ENCODE data around the gene IRF1.

IRF1 gene

DNA sequence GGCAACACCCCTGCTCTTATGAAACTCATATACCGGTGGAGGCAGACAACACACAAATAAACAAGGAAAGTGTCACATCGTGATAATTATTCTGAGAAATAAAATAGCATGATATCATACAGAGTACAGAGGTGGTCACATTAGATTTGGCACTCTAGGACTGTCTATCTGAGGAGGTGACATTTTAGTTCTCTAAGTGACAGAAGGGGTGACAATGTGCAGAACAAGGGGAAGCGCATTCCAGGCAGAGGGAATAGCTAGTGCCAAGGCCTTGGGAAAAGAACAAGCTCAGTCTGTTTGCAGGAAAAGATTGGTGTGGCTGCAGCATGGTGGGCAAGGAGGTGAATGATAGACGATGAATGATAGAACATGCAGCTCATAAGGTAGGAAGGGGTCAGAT lies 12.7 kb upstream of the IRF1 start:
- Histone ChIP-seq H2BK5ac (ENCODE audit: low read depth, low read length, poor library complexity) (no peak overlapping the region), H3K4me1 (ENCODE audit: control insufficient read depth in 1 of 2, insufficient read depth in 2 of 2, low read length in 2 of 2) (peaks cover under 1 to 2% of the 10 kb centered on the region in 2 experiments), H4K8ac (ENCODE audit: low read depth, low read length) (no peak overlapping the region), H3K79me2 (ENCODE audit: control insufficient read depth, insufficient read depth, low read length, poor library complexity) (no peaks in the 10 kb centered on the region), H3K4ac (ENCODE audit: low read depth, low read length) (no peak overlapping the region), H2AFZ (ENCODE audit: insufficient read depth, low read length, poor library complexity) (no peak overlapping the region), H3K4me3 (ENCODE audit: low read depth, low read length) (no peak overlapping the region), H3K4me2 (ENCODE audit: low read length) (no peak overlapping the region), H3K14ac (ENCODE audit: low read length) (no peak overlapping the region), H2BK12ac (ENCODE audit: low read length) (no peak overlapping the region), H4K91ac (ENCODE audit: low read depth, low read length) (no peak overlapping the region), H3K23ac (ENCODE audit: low read length) (no peak overlapping the region), H3K9ac (ENCODE audit: low read length) (no peak overlapping the region), H2BK120ac (ENCODE audit: insufficient read depth, low read length, poor library complexity) (no peak overlapping the region), H3K27me3 (ENCODE audit: insufficient read depth, low read length) (no peaks in the 10 kb centered on the region), H3K36me3 (ENCODE audit: control insufficient read depth in 1 of 2, insufficient read depth in 2 of 2, low read length in 2 of 2) (no peaks in the 10 kb centered on the region), H2AK5ac (ENCODE audit: low read length) (no peak overlapping the region), H3K27ac (ENCODE audit: low read depth, low read length) (no peak overlapping the region), H3K79me1 (ENCODE audit: low read length) (no peaks in the 10 kb centered on the region), H3K18ac (ENCODE audit: low read length) (no peak overlapping the region), H3K9me3 (ENCODE audit: insufficient read depth, low read depth, low read length) (no peaks in the 10 kb centered on the region), H4K12ac (ENCODE audit: low read depth, low read length) (no peak overlapping the region)
- no CpG with 5 or more reads among the region's 4 CpGs for WGBS (ENCODE audit: extremely low coverage, insufficient coverage, insufficient read length)
- DNase-seq, result no peak

DNA sequence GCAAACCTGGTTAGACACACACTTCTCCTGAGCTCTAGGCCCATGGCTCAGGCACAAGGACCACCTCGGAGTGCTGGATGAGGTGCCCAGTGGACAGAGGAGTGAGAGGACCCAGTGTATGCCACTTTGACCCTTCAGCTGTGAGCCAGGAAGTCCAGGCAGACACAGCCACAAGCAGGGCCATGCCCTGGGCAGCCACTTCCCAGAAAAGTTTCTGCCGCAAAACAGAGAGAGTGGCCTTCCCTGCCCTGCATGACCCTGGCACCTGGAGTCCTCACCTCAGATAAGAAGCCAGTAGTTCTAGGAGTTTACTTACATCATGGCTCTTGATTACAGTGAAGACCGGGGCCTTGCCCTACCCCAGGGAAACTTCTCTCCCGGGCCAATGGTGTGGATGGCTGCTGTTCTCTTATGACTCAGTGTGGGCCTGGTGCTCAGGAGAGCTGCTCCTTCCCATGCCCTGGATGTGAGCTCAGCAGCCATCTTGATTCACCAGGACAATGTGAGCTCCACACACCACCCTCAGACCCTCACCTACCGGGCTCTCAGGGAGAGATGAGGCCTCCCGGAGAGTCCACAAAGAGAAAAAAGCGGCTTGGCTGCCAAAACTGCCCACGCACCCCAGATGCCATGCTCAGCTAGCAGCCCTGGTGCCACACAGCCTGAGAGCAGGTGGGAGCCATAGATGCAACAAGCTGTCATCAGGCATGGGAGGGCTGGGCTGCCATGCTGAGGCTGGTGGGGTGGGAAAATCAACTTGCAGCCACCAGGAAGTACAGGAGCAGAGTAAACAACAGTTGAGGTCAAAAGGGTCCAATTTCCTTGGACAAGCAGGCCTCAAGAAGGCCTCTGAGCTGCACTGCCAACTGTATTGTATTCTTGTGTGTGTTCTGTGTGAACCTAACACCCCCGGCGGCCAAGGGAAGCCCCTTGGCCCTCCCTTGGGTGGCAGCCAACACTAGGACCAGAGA lies 11.7 kb upstream of the IRF1 start:
- no peak overlapping the region for H2BK5ac ChIP-seq (ENCODE audit: low read depth, low read length, poor library complexity)
- no peaks in the 10 kb centered on the region for H3K79me2 ChIP-seq (ENCODE audit: control insufficient read depth, insufficient read depth, low read length, poor library complexity)
- no peak overlapping the region for H3K4ac ChIP-seq (ENCODE audit: low read depth, low read length)
- H3K9me3 ChIP-seq (ENCODE audit: insufficient read depth, low read depth, low read length), result no peaks in the 10 kb centered on the region
- DNase-seq, result no peak
- no peak overlapping the region for H2BK12ac ChIP-seq (ENCODE audit: low read length)
- no CpG with 5 or more reads among the region's 10 CpGs for WGBS (ENCODE audit: extremely low coverage, insufficient coverage, insufficient read length)
- peaks cover 9 to 10% of the 10 kb centered on the region in 2 experiments for H3K4me1 ChIP-seq (ENCODE audit: control insufficient read depth in 1 of 2, insufficient read depth in 2 of 2, low read length in 2 of 2)
- H3K23ac ChIP-seq (ENCODE audit: low read length), result no peak overlapping the region
- H2AFZ ChIP-seq (ENCODE audit: insufficient read depth, low read length, poor library complexity), result no peak overlapping the region
- H3K9ac ChIP-seq (ENCODE audit: low read length), result no peak overlapping the region
- no peak overlapping the region for H2AK5ac ChIP-seq (ENCODE audit: low read length)
- H4K91ac ChIP-seq (ENCODE audit: low read depth, low read length), result no peak overlapping the region
- H4K12ac ChIP-seq (ENCODE audit: low read depth, low read length), result no peak overlapping the region
- no peak overlapping the region for H4K8ac ChIP-seq (ENCODE audit: low read depth, low read length)
- no peak overlapping the region for H3K14ac ChIP-seq (ENCODE audit: low read length)
- H3K18ac ChIP-seq (ENCODE audit: low read length), result no peak overlapping the region
- H3K36me3 ChIP-seq (ENCODE audit: control insufficient read depth in 1 of 2, insufficient read depth in 2 of 2, low read length in 2 of 2), result no peaks in the 10 kb centered on the region
- H3K79me1 ChIP-seq (ENCODE audit: low read length), result no peaks in the 10 kb centered on the region
- no peak overlapping the region for H3K27ac ChIP-seq (ENCODE audit: low read depth, low read length)
- no peak overlapping the region for H3K4me2 ChIP-seq (ENCODE audit: low read length)
- H3K27me3 ChIP-seq (ENCODE audit: insufficient read depth, low read length), result no peaks in the 10 kb centered on the region
- no peak overlapping the region for H3K4me3 ChIP-seq (ENCODE audit: low read depth, low read length)
- no peak overlapping the region for H2BK120ac ChIP-seq (ENCODE audit: insufficient read depth, low read length, poor library complexity)

DNA sequence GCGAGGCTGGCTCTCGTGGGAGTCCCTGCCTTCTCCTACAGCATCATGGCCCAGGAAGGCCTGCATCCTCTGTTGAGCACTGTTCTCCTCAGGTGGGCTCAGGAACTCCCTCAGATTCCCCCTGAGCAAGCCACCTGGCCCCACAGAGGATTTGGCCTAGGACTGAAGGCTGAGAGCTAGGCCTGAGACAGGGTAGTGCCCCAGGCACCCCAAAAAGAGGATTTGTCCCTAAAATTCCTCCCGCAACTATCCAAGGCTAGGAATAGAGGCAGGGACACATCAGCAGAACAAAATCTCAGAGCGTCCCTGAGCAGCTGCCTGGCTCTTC lies 11.0 kb upstream of the IRF1 start:
- no peak overlapping the region for H2BK5ac ChIP-seq (ENCODE audit: low read depth, low read length, poor library complexity)
- H3K9me3 ChIP-seq (ENCODE audit: insufficient read depth, low read depth, low read length), result no peaks in the 10 kb centered on the region
- H2AFZ ChIP-seq (ENCODE audit: insufficient read depth, low read length, poor library complexity), result no peak overlapping the region
- no peak overlapping the region for H3K18ac ChIP-seq (ENCODE audit: low read length)
- no peak overlapping the region for H3K23ac ChIP-seq (ENCODE audit: low read length)
- H4K91ac ChIP-seq (ENCODE audit: low read depth, low read length), result no peak overlapping the region
- no peak overlapping the region for H3K4me2 ChIP-seq (ENCODE audit: low read length)
- no peak overlapping the region for H3K9ac ChIP-seq (ENCODE audit: low read length)
- peaks cover 1% of the 10 kb centered on the region for H3K79me1 ChIP-seq (ENCODE audit: low read length)
- H4K12ac ChIP-seq (ENCODE audit: low read depth, low read length), result no peak overlapping the region
- H3K79me2 ChIP-seq (ENCODE audit: control insufficient read depth, insufficient read depth, low read length, poor library complexity), result peaks cover under 1% of the 10 kb centered on the region
- no peak overlapping the region for H3K14ac ChIP-seq (ENCODE audit: low read length)
- no peak overlapping the region for H3K27ac ChIP-seq (ENCODE audit: low read depth, low read length)
- H3K4me1 ChIP-seq (ENCODE audit: control insufficient read depth in 1 of 2, insufficient read depth in 2 of 2, low read length in 2 of 2), result peaks cover 11 to 14% of the 10 kb centered on the region in 2 experiments
- no peak overlapping the region for H2BK12ac ChIP-seq (ENCODE audit: low read length)
- no peak overlapping the region for H2AK5ac ChIP-seq (ENCODE audit: low read length)
- no peak overlapping the region for H3K4ac ChIP-seq (ENCODE audit: low read depth, low read length)
- H3K36me3 ChIP-seq (ENCODE audit: control insufficient read depth in 1 of 2, insufficient read depth in 2 of 2, low read length in 2 of 2), result no peaks in the 10 kb centered on the region
- DNase-seq, result no peak
- no CpG with 5 or more reads among the region's 4 CpGs for WGBS (ENCODE audit: extremely low coverage, insufficient coverage, insufficient read length)
- no peak overlapping the region for H3K4me3 ChIP-seq (ENCODE audit: low read depth, low read length)
- H2BK120ac ChIP-seq (ENCODE audit: insufficient read depth, low read length, poor library complexity), result no peak overlapping the region
- no peak overlapping the region for H4K8ac ChIP-seq (ENCODE audit: low read depth, low read length)
- H3K27me3 ChIP-seq (ENCODE audit: insufficient read depth, low read length), result no peaks in the 10 kb centered on the region

DNA sequence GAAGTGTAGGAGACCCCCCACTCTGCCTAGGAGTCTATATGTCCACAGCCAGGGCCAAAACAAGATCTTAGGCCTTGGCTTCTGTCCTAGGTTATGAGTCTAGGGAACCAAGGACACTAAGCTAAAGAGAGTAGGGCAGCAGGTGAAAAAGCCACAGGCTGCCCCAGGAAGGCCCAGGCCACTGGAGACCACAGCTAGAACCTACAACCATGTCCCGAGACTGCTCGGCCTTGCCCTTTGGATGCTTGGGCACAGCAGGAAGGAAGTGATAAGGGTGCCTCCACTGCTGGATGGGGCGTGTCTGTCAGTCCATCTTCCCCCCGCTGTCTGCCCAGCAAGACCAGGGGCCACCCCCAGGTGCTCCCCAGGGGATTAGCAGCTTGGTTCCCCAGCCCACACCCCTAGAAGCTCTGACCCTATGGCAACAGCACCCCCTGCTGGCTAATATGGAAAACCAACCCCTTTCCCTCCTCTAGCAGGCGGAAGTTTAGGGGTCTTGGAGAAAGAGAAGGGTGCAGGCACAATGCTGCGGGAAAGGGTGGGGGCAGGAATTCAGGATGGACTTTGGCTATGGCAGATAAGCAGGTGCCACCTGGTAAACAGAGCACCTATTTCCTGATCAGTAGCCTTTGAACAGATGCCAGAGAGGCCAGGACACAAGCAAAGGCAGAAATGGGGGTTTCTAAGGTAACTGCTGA lies 10.5 kb upstream of the IRF1 start:
- no peak overlapping the region for H3K4me3 ChIP-seq (ENCODE audit: low read depth, low read length)
- H2BK5ac ChIP-seq (ENCODE audit: low read depth, low read length, poor library complexity), result no peak overlapping the region
- H3K36me3 ChIP-seq (ENCODE audit: control insufficient read depth in 1 of 2, insufficient read depth in 2 of 2, low read length in 2 of 2), result no peaks in the 10 kb centered on the region
- peaks cover 13 to 17% of the 10 kb centered on the region in 2 experiments for H3K4me1 ChIP-seq (ENCODE audit: control insufficient read depth in 1 of 2, insufficient read depth in 2 of 2, low read length in 2 of 2)
- H3K27ac ChIP-seq (ENCODE audit: low read depth, low read length), result no peak overlapping the region
- no peak overlapping the region for H4K12ac ChIP-seq (ENCODE audit: low read depth, low read length)
- peak overlapping the region; percentile 58 for H2AK5ac ChIP-seq (ENCODE audit: low read length)
- H4K91ac ChIP-seq (ENCODE audit: low read depth, low read length), result no peak overlapping the region
- H3K27me3 ChIP-seq (ENCODE audit: insufficient read depth, low read length), result no peaks in the 10 kb centered on the region
- no peak overlapping the region for H3K18ac ChIP-seq (ENCODE audit: low read length)
- H2BK120ac ChIP-seq (ENCODE audit: insufficient read depth, low read length, poor library complexity), result no peak overlapping the region
- no peak overlapping the region for H3K23ac ChIP-seq (ENCODE audit: low read length)
- peak overlapping the region; percentile 17 for H3K4ac ChIP-seq (ENCODE audit: low read depth, low read length)
- H4K8ac ChIP-seq (ENCODE audit: low read depth, low read length), result no peak overlapping the region
- peaks cover 2% of the 10 kb centered on the region for H3K79me2 ChIP-seq (ENCODE audit: control insufficient read depth, insufficient read depth, low read length, poor library complexity)
- H2BK12ac ChIP-seq (ENCODE audit: low read length), result peak overlapping the region; percentile 21
- H3K9ac ChIP-seq (ENCODE audit: low read length), result no peak overlapping the region
- DNase-seq, result peak in 1 of 2 donors; percentile 68
- no peaks in the 10 kb centered on the region for H3K9me3 ChIP-seq (ENCODE audit: insufficient read depth, low read depth, low read length)
- peaks cover 4% of the 10 kb centered on the region for H3K79me1 ChIP-seq (ENCODE audit: low read length)
- WGBS (ENCODE audit: extremely low coverage, insufficient coverage, insufficient read length), result no CpG with 5 or more reads among the region's 6 CpGs
- H3K4me2 ChIP-seq (ENCODE audit: low read length), result no peak overlapping the region
- no peak overlapping the region for H2AFZ ChIP-seq (ENCODE audit: insufficient read depth, low read length, poor library complexity)
- H3K14ac ChIP-seq (ENCODE audit: low read length), result no peak overlapping the region
